ENCODE measurements around the gene ARL5A.
"Not testable (repeated sequence)": the region's sequence is repeated elsewhere in the genome, so short reads cannot be mapped to it uniquely, and the experiment has no call there.

Gene ARL5A

DNA sequence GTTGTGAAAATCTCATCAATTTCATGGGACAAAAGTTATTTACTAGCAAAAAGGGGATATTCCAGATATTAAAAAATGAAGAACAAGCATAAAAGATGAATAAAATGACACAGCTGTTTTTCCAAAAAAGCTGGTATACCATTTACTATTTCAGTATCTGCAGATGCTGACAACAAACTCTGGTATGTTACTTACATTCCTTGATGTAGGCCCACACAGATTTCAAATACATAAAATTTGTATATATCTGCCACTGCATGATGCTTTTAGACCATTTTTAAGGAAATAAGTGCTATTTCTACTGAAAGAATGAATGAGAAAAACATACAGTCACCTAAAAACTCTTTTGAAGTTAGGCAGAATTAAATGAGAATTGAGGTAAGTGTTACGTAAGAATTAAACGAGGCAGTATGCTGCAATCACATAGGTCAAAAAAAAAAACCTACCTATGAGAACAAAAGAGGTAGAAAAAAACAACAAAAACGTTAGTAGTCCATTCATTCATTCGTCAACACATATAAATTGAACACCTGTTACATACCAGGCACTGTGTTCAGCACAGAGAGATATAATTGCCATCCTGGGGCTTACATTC lies 32.5 kb downstream of the ARL5A start:
- peak; percentile 18 for DNase-seq (ENCODE audit: low read depth)

DNA sequence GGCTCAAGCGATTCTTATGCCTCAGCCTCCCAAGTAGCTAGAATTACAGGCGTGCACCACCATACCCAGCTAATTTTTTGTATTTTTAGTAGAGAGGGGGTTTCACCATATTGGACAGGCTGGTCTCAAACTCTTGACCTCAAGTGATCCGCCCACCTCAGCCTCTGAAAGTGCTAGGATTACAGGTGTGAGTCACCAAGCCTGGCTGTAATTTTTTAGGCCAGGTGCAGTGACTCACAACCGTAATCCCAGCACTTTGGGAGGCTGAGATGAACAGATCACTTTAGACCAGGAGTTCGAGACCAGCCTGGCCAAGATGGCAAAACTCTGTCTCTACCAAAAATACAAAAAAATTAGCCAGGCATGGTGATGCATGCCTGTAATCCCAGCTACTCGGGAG lies 33.8 kb downstream of the ARL5A start:
- DNase-seq (ENCODE audit: low read depth): not testable (repeated sequence)

- DNase-seq (ENCODE audit: low read depth): no peak
Measured at GRCh38 chr2:151793123-151793522, 35.1 kb downstream of the ARL5A start.

DNA sequence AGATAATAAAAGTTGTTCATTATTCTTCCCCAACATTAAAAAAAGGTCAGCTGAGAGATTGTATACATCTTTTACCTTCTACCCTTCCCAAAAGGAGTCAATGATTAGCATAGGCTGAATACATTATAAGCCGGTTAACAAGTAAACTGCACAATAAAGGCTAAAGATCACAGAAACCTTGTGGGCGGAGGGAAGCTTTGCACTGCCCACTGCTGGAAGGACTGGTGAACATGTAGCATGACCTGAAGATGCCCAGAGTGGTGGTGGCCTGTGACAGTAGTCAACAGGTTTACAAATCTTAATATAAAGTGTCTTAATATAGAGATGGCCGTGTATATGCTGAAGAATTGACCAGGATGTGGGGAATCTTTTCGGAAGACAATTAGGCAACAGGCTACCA lies 35.6 kb downstream of the ARL5A start:
- no peak for DNase-seq (ENCODE audit: low read depth)

DNA sequence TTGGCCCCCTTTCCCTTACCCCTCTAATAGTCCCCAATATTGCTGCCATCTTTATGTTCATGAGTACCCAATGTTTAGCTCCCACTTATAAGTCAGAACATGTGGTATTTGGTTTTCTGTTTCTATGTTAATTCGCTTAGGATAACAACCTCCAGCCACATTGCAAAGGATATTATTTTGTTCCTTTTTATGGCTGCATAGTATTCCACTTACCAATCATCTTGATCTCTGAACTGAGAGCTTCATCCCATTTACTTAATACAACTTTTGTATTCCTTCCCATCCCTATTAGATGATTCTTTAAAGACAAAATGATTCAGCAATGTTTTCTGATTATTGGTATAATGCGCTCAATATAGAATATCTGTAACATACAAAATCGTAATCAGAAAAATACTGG lies 36.7 kb downstream of the ARL5A start:
- DNase-seq (ENCODE audit: low read depth): no peak

- DNase-seq (ENCODE audit: low read depth): no peak
Measured at GRCh38 chr2:151790689-151791088, 37.5 kb downstream of the ARL5A start.

- DNase-seq (ENCODE audit: low read depth): no peak
Measured at GRCh38 chr2:151789055-151789834, 39.0 kb downstream of the ARL5A start.

DNA sequence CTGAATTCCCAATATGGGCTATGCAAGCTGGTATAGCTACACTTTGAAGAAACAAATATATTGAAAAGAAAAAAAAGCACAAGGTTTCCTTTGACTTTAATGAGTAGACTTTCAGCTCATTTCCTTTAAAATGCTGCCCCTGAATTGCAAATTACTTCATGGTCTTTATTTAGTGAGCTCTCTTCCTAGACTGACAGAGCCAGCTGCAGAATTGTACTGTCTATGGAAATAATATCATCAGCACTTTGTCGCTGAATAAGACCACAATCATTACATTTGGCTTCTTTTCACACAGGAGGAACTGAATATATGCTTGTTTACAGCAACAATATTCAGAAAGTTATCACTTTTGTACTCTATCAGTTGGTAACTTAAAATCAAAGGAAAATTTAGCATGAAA lies 41.7 kb downstream of the ARL5A start:
- DNase-seq (ENCODE audit: low read depth): no peak

DNA sequence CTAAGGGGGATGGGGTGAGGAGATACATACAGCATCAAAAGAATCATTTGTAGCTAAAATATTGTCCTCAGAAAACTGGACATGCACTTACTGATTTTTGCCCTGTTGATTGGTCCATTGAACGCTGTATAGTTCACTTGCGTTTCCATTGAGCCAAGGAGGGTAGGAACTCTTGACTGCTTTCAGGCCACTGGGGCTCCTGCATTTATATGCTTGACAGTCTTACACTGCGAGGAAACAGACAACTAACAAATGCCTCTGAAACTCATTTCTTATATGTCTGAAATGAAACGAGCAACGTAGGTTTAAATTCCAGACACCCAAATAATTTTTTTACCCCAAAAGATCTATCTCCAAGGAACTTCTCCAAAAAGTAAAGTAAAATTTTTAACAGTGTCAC lies 42.1 kb downstream of the ARL5A start:
- DNase-seq (ENCODE audit: low read depth): no peak

DNA sequence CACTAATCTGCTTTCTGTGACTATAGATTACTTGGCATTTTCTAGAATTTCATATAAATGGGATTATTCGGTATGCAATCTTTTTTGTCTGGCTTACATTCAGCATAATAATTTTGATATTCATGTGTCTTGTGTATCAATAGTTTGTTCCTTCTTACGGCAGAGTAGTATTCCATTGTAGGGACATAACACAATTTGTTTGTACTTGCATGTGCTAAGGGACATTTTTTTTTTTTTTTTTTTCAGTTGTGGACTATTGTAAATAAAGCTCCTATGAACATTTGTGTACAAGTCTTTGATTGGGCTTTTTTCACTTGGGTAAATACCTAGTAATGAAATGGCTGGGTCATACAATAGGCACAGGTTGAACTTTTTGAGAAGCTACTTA lies 45.1 kb downstream of the ARL5A start:
- no peak for DNase-seq (ENCODE audit: low read depth)

DNA sequence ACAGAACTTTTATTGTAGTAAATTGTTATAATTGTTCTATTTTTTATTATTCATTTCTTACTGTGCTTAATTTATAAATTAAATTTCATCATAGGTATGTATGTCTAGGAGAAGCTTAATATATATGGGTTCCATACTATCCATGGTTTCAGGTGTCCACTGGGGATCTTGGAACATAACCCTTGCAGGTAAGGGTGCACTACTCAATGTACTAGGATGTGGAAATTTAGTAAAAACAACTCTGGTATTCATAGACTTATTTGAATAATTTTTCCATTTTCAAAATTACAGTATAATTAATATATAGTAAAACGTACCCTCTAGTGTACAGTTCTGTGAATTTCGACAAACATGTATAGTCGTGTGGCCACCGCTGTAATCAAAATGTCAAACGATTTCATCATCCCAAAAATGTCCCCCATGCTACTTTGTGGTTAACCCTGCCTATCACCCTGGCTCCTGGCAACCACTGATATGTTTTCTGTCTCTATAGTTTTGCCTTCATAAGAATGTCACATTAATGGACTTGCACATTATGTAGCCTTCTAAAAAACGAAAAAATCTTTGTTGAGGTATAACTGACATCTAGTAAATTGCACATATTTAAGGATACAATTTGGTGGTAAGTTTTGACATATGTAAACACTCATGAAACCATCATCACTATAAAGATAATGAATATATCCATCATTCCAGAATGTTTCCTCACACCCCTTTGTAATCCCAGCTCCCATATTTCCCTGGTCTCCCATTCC lies 45.7 kb downstream of the ARL5A start:
- no peak for DNase-seq (ENCODE audit: low read depth)

DNA sequence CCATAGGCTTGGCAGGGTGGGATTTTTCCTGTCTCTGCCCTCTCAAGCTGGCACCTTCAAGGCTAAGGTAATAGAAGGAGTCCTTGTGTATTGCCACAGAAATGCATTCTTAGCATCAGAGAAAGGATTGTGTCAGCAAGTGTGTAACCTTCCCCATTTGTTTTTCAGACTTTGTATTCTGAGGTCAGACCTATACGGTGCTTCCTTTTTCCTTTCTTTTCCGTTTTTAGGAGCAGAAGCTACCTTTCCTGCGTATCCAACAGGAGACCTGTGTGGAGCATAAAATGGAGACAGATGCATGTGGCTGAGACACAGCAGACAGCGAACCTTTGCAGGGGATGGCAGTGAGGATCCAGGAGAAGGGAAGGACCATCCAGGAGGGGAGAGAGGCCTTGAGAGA lies 46.6 kb downstream of the ARL5A start:
- DNase-seq (ENCODE audit: low read depth): no peak

GRCh38 chr2:151780938-151781337 lies 47.3 kb downstream of the ARL5A start:
- no peak for DNase-seq (ENCODE audit: low read depth)

GRCh38 chr2:151777935-151778334 lies 50.3 kb downstream of the ARL5A start:
- no peak for DNase-seq (ENCODE audit: low read depth)

GRCh38 chr2:151777487-151777886 lies 50.7 kb downstream of the ARL5A start:
- DNase-seq (ENCODE audit: low read depth): no peak

DNA sequence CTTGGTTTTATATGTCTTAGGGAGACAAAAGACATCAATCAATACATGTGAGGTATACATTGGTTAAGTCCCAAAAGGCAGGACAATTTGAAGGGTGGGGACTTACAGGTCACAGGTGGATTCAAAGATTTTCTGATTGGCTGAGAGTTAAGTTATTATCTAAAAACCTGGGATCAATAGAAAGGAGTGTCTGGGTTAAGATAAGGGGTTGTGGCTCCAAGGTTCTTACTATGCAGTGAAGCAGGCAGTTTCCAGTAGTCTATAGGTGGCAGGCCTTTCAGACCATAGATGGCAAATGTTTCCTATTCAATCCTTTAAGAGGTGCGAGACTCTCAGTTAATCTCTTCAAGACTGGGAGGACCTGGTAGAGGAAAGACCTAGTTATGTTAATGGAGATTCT lies 51.9 kb downstream of the ARL5A start:
- DNase-seq (ENCODE audit: low read depth): no peak

DNA sequence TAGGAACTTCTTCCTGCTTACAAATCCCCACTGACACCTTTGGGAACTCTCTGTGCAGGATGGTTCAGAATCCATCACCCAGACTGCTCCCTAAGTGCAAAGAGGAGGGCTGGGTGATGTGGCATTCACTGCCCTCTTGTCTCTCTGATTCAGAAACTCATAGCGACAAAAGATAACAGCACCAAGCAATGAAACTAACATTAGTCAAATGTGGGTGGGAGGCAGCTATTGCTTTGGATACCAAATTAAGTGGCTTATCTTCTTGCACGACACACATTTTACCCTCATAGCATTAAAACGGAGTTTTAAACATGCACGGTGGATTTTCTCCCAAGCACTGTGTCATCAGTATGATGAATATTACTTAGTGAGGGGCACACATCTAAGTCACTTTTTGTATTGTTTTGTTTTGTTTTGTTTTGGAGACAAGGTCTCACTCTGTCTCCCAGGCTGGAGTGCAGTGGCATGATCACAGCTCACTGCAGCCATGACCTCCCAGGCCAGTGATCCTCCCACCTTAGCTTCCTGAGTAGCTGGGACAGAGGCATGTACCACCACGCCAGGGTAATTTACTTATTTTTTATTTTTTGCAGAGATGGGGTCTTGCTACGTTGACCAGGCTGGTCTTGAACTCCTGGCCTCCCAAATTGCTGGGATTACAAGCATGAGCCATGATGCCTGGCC lies 53.0 kb downstream of the ARL5A start:
- peak; percentile 30 for DNase-seq (ENCODE audit: low read depth)

- DNase-seq (ENCODE audit: low read depth): peak; percentile 80
Measured at GRCh38 chr2:151774506-151774905, 53.7 kb downstream of the ARL5A start.

DNA sequence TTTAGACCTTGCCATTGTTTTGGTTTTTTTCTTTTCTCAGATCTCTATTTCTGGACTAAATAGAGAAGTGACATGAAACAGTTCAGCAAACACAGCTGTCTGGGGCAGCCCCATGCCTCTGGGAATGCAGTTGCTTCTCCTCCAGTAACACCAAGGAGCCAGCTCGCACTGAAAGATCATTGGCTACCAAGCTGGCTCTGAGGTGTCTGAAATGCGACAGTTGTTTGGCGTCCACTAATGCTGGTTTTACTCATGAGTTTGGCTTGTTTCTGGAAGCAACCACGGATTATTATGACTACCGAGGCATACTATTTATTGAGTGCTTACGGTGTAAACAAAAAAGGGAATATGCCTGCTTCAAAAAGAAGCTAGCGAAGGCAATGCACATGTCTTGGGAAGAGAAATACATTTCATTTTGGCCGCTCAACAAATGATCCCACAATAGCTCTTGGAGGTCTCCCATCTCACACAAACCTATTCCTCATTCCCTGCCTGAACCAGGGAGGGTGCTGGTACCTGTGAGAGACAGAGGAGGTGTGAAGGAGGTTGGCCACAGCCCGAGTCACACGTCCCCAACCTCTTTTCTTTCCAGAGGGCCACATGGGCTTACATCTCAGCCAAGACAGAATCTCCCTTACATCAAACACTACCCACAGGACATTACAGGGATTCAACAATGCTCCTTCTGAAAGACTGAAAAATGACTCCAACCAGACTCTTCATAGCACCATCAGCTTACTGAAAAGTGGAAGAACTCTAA lies 56.4 kb downstream of the ARL5A start:
- peak; percentile 87 for DNase-seq (ENCODE audit: low read depth)

DNA sequence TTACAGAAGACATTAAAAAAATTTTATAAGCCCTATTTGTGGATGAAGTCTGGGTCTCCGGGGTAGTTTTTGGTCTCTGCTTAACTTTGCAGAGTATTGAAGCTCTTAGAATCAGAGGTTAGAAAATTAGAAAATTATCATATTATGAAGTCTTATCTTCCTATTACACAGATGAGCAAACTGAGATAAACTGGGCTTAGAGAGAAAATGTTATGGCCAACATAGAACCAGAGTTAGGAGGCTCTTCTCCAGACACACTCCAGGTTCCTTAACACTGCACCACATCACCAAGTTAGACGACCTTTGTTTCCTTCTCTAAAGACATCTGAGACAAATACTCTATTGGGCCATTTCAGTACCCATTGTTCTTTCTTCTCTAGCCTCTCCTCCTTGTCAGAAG lies 57.2 kb downstream of the ARL5A start:
- no peak for DNase-seq (ENCODE audit: low read depth)

DNA sequence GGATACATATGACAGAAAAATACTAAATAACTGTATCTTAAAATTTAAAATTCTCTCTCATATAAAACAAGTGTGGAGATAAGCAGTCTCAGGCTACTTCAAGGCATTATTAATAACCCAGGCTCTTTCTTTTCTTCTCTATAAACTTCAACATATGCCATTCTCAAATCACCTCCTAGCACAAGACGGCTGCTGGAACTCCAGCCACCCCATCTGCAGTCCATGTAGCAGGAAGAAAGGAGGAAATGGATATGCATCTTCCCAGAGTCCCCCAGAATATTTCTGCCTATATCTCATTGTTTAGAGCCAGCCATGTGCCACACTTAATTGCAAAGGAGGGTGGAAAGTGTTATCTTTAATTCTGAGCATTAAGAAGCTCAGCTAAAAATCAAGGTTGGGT lies 58.6 kb downstream of the ARL5A start:
- no peak for DNase-seq (ENCODE audit: low read depth)

GRCh38 chr2:151767536-151767935 lies 60.7 kb downstream of the ARL5A start:
- peak; percentile 26 for DNase-seq (ENCODE audit: low read depth)
